NB4 (cell line): ENCODE data around the gene C13orf46.

Experiments
- DNase-seq: peaks from one replicate; pipeline ENCODE4 v3.0.0; 2010; ENCODE audit warnings: low read depth
- H3K4me3 ChIP-seq: one replicate; pipeline ENCODE4 v1.5.1; 2011; ENCODE audit warnings: mild to moderate bottlenecking, low read depth, low read length, moderate library complexity
- MYC ChIP-seq: IDR thresholded peaks from 2 replicates; pipeline ENCODE4 v1.6.1; 2011; ENCODE audit warnings: low read depth, low read length
- POLR2A ChIP-seq: IDR thresholded peaks from 2 replicates; pipeline ENCODE4 v1.6.1; 2011; ENCODE audit warnings: mild to moderate bottlenecking; ENCODE audit not compliant: insufficient read length; ENCODE audit errors: extremely low read depth
- TF ChIP-seq, protein P1 (sequence below): IDR thresholded peaks from one replicate; pipeline ENCODE4 v1.5.1; 2012; ENCODE audit warnings: low read depth, low read length
- TF ChIP-seq, protein P2 (sequence below): IDR thresholded peaks from 2 replicates; pipeline ENCODE4 v1.6.1; 2011; ENCODE audit warnings: low read depth, low read length

C13orf46 gene

GRCh38 chr13:113928685-113929627, 44.9 kb downstream of the C13orf46 start:
- no peak overlapping the region for H3K4me3 ChIP-seq
- TF ChIP-seq POLR2A (no peak), MYC (no peak)
- TF ChIP-seq, protein P1, sequence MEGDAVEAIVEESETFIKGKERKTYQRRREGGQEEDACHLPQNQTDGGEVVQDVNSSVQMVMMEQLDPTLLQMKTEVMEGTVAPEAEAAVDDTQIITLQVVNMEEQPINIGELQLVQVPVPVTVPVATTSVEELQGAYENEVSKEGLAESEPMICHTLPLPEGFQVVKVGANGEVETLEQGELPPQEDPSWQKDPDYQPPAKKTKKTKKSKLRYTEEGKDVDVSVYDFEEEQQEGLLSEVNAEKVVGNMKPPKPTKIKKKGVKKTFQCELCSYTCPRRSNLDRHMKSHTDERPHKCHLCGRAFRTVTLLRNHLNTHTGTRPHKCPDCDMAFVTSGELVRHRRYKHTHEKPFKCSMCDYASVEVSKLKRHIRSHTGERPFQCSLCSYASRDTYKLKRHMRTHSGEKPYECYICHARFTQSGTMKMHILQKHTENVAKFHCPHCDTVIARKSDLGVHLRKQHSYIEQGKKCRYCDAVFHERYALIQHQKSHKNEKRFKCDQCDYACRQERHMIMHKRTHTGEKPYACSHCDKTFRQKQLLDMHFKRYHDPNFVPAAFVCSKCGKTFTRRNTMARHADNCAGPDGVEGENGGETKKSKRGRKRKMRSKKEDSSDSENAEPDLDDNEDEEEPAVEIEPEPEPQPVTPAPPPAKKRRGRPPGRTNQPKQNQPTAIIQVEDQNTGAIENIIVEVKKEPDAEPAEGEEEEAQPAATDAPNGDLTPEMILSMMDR: no peak
- TF ChIP-seq, protein P2, sequence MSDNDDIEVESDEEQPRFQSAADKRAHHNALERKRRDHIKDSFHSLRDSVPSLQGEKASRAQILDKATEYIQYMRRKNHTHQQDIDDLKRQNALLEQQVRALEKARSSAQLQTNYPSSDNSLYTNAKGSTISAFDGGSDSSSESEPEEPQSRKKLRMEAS: no peak

GRCh38 chr13:113927661-113928581, 46.0 kb downstream of the C13orf46 start:
- H3K4me3 ChIP-seq: no peak overlapping the region
- TF ChIP-seq, protein P1: no peak
- TF ChIP-seq MYC: no peak
- TF ChIP-seq, protein P2: no peak
- no peak for TF ChIP-seq POLR2A
- no peak for DNase-seq

More at GRCh38 chr13:113928685-113929627, 44.9 kb downstream of the C13orf46 start:
- no peak for DNase-seq

DNA sequence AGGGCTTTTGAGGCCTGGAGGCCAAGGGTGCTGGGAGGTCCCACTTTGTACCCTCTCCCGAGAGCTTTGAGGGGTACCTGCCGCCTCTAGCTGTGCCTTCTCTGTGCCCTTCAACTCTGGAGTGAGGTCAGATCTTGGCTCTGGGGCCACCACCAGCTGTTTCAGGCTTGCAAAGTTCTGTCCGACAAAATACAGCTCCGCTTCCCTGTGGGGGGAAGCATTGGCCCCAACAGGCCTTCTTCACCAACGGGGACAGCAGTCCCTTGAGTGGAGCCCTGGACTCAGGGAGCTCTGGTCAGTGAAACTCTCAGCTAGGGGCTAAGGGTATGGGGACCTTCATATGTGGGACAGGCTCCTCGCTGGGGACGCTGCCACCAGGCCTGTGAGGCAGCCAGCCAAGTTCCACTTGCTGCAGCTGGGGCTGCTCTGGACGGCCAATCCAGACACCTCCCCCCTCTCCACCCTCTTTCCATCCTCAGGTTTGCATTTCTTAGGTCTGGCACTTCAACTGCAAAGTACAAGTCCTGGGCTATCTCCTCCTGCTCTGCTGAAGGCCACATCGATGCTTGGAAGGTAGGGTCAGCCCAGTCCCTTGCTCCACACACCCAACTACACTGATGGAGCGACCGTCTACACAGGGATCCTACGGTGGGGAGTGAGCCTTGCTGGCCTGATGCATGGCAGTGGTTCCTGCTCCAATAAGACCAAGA, 46.8 kb downstream of the C13orf46 start:
- TF ChIP-seq, protein P1: no peak
- no peak for TF ChIP-seq MYC
- TF ChIP-seq, protein P2: no peak
- TF ChIP-seq POLR2A: no peak
- no peak for DNase-seq
- H3K4me3 ChIP-seq: no peak overlapping the region

DNA sequence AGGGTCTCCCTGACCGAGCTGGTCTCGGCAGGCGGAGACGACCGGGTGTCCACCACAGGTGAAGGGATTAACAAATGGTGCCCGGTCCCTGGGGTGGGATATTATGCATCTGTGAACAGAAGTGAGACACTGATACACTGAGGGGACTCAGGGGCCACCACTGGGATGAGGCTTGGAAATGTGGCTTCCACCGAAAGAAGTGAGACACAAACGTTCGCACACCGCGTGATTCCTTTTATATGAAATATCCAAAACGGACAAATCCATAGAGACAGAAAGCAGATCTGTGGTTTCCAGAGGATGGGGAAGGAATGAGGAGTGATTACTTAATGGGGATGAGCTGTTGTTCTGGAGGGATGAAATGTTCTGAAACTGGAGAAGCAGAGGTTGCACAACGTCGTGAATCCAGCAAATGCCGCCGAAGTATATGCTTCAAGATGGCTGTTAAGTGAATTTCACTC, 47.5 kb downstream of the C13orf46 start:
- no peak overlapping the region for H3K4me3 ChIP-seq
- no peak for DNase-seq
- TF ChIP-seq MYC (no peak), POLR2A (no peak)
- TF ChIP-seq, protein P2: no peak

DNA sequence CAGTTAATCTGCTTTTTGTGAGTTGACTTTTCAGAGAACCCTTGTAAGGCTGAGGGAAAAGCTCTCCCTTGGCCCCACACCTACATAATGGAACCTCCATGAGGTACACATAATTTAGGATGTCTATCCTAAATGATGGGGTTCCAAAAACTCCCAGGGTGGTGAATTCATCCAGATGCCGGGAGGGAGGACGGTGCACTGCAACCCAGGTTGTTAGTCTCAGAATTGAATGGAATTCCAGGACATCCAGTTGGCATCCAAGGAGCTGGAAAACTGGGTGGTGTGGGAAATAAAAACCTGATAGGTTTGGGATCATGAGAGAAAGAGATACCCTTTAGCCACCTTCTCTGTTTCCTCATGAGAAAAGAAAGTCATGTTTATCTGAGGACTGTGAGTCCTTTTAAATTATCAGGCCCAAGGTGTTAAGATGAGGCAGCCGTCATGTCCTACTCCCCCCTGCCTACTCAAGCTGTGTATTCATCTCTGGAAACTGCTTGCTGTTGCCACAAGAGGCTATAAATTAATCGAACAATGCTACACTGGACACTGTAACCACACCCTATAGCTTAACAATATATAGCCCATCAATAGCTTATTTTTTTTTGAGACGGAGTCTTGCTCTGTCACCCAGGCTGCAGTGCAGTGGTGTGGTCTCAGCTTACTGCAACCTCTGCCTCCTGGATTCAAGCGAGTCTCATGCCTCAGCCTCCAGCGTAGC, 49.5 kb downstream of the C13orf46 start:
- TF ChIP-seq, protein P1: no peak
- TF ChIP-seq MYC (no peak), POLR2A (no peak)
- TF ChIP-seq, protein P2: no peak
- DNase-seq: no peak
- no peak overlapping the region for H3K4me3 ChIP-seq
